Thyroid gland (tissue), 4 donors: Measurements from ENCODE around the gene SLC9B2.

Experiments
- CTCF ChIP-seq, 6 experiments: fragments of 200-600 bp in 3 of 6; fragments of 450-650 bp in 3 of 6; sonication (generic) in 3 of 6; IDR thresholded peaks; one replicate each; pipeline ENCODE4 v1.5.1; 2016 to 2019; ENCODE audit warnings: antibody characterized with exemption in 6 of 6, mild to moderate bottlenecking in 2 of 6, inconsistent platforms in 1 of 6, moderate library complexity in 1 of 6
- POLR2A ChIP-seq, 2 donors: fragments of 450-650 bp; IDR thresholded peaks; one replicate each; pipeline ENCODE4 v1.6.1; 2017; ENCODE audit warnings: antibody characterized with exemption in 2 of 2, mild to moderate bottlenecking in 2 of 2, moderate library complexity in 1 of 2

DNA sequence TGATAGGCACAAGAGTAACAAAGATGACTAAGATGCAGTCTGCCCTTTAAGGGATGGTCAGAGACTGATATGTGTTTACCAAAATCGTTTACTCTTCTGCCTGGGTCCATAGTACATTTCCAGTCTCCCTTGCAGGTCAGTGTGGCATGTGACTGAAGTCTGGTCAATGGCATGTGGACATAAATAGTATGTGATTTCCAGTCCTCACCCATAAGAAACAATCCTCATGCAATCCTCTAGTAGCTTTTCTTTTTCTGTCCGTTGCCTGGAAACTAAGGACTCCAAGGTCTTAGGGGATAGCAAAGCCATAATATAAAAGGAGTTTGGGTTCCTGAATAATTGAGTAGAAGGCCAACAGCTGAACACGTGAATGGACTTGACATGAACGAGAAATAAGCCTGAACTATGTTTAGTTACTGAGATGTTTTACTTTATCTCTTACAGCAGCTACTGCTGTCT is 1.1 kb downstream of the SLC9B2 start:
- TF ChIP-seq CTCF (IDR thresholded peaks at IDR 0.05) (no peak), POLR2A (IDR thresholded peaks at IDR 0.05) (no peak)
